Fibroblast of lung (primary cell): ENCODE data around the gene KBTBD6.

Source experiments
- CTCF ChIP-seq, 2 donors: IDR thresholded peaks in 1 of 2; conservative IDR thresholded peaks in 1 of 2; 1 replicate in 1 of 2; 2 replicates in 1 of 2; pipeline ENCODE4 v1.5.1; 2011 to 2012; ENCODE audit warnings: low read length in 2 of 2, control low read depth in 1 of 2, inconsistent platforms in 1 of 2, low read depth in 1 of 2, mild to moderate bottlenecking in 1 of 2
- EZH2 ChIP-seq: IDR thresholded peaks from 2 replicates; pipeline ENCODE4 v1.5.1; 2012; ENCODE audit warnings: low read length, control low read depth, mild to moderate bottlenecking; ENCODE audit errors: missing control alignments

- TF ChIP-seq CTCF (conservative IDR thresholded peaks at IDR 0.05 in 1 of 2, IDR thresholded peaks at IDR 0.05 in 1 of 2; ENCODE audit: low read depth in 1 of 2, low read length in 2 of 2) (no peak), EZH2 (no peak)
These were observed 49.6 kb upstream of the KBTBD6 start for GRCh38 chr13:41182231-41182630.
